WERI-Rb-1 (cell line): ENCODE measurements around the gene BRSK2.

ENCODE experiments used
- DNase-seq: peaks from one replicate; pipeline ENCODE4 v3.0.0-alpha.2; 2020
- H3K27ac ChIP-seq: fragments of 250-450 bp; sonication (Bioruptor Pico); 2 replicates; pipeline ENCODE4 v1.5.1; 2020; ENCODE audit warnings: mild to moderate bottlenecking, moderate library complexity
- H3K27me3 ChIP-seq: fragments of 250-450 bp; sonication (Bioruptor Pico); 2 replicates; pipeline ENCODE4 v1.5.1; 2021; ENCODE audit warnings: mild to moderate bottlenecking, low read depth, moderate library complexity; ENCODE audit not compliant: insufficient read depth, severe bottlenecking
- H3K36me3 ChIP-seq: fragments of 250-450 bp; sonication (Bioruptor Pico); 2 replicates; pipeline ENCODE4 v1.5.1; 2020; ENCODE audit warnings: mild to moderate bottlenecking, moderate library complexity
- H3K4me3 ChIP-seq: 2 replicates; pipeline ENCODE4 v1.5.1; 2011; ENCODE audit warnings: low read depth, mild to moderate bottlenecking, control low read depth, low read length
- H3K9me3 ChIP-seq: fragments of 250-450 bp; sonication (Bioruptor Pico); 2 replicates; pipeline ENCODE4 v1.5.1; 2021; ENCODE audit warnings: mild to moderate bottlenecking, moderate library complexity; ENCODE audit not compliant: severe bottlenecking
- CTCF ChIP-seq: IDR thresholded peaks from 2 replicates; pipeline ENCODE4 v1.5.1; 2011; ENCODE audit warnings: low read depth, mild to moderate bottlenecking, control low read depth, inconsistent platforms, low read length

The BRSK2 gene

GRCh38 chr11:1400317-1401170, 10.8 kb downstream of the BRSK2 start:
- TF ChIP-seq CTCF, result no peak
- no peak overlapping the region for H3K27ac ChIP-seq
- DNase-seq, result no peak
- no peaks in the 10 kb centered on the region for H3K27me3 ChIP-seq
- H3K9me3 ChIP-seq, result no peaks in the 10 kb centered on the region
- no peaks in the 10 kb centered on the region; the same call in 1 of the 2 replicates for H3K36me3 ChIP-seq
- H3K4me3 ChIP-seq, result no peak overlapping the region

- H3K27me3 ChIP-seq, result no peaks in the 10 kb centered on the region
- peak overlapping the region; percentile 82 for H3K27ac ChIP-seq
- TF ChIP-seq CTCF, result no peak
- no peak overlapping the region for H3K4me3 ChIP-seq
- H3K36me3 ChIP-seq, result no peaks in the 10 kb centered on the region; the same call in 1 of the 2 replicates
- no peaks in the 10 kb centered on the region for H3K9me3 ChIP-seq
- no peak for DNase-seq
Observed at GRCh38 chr11:1401171-1401445, 11.4 kb downstream of the BRSK2 start.

- Histone ChIP-seq H3K36me3 (no peaks in the 10 kb centered on the region; the same call in 1 of the 2 replicates), H3K9me3 (no peaks in the 10 kb centered on the region), H3K27me3 (no peaks in the 10 kb centered on the region), H3K27ac (peak overlapping the region; percentile 82), H3K4me3 (no peak overlapping the region)
- TF ChIP-seq CTCF, result no peak
- DNase-seq, result no peak
Observed at GRCh38 chr11:1401656-1402221, 12.0 kb downstream of the BRSK2 start.

GRCh38 chr11:1402355-1403077, 12.8 kb downstream of the BRSK2 start:
- 0 out of 2 replicates have a peak, but pooled peaks have one; percentile 7 for TF ChIP-seq CTCF
- Histone ChIP-seq H3K27me3 (no peaks in the 10 kb centered on the region), H3K36me3 (no peaks in the 10 kb centered on the region; the same call in 1 of the 2 replicates), H3K27ac (peak overlapping the region; percentile 82), H3K9me3 (no peaks in the 10 kb centered on the region), H3K4me3 (peak overlapping the region; percentile 17)
- DNase-seq, result peak; percentile 86

- Histone ChIP-seq H3K36me3 (no peaks in the 10 kb centered on the region; the same call in 1 of the 2 replicates), H3K4me3 (no peak overlapping the region), H3K27ac (peak overlapping the region; percentile 82), H3K27me3 (no peaks in the 10 kb centered on the region), H3K9me3 (no peaks in the 10 kb centered on the region)
- DNase-seq, result no peak
- no peak for TF ChIP-seq CTCF
Observed at GRCh38 chr11:1403078-1403620, 13.4 kb downstream of the BRSK2 start.
